Activated T-cell treated with anti-CD3 and anti-CD28 coated beads, Interleukin-2, amount 50 U/mL, for 24 hours (primary cell): ENCODE measurements around the gene COQ5.

Experiments
- DNase-seq: peaks from one replicate; pipeline ENCODE4 v3.0.0-alpha.2; 2020
- H3K27ac Mint-ChIP-seq: 2 replicates; pipeline ENCODE4 v1.8.0; 2020; ENCODE audit warnings: mild to moderate bottlenecking, mixed read lengths
- H3K27me3 Mint-ChIP-seq: 2 replicates; pipeline ENCODE4 v1.8.0; 2020; ENCODE audit warnings: mixed read lengths
- H3K36me3 Mint-ChIP-seq: 2 replicates; pipeline ENCODE4 v1.8.0; 2020; ENCODE audit warnings: low read depth, mixed read lengths
- H3K4me1 Mint-ChIP-seq: 2 replicates; pipeline ENCODE4 v1.8.0; 2020; ENCODE audit warnings: low read depth, mixed read lengths
- H3K4me3 Mint-ChIP-seq: 2 replicates; pipeline ENCODE4 v1.8.0; 2020; ENCODE audit warnings: mild to moderate bottlenecking, moderate library complexity, mixed read lengths
- H3K9me3 Mint-ChIP-seq: 2 replicates; pipeline ENCODE4 v1.8.0; 2020; ENCODE audit warnings: mixed read lengths

The COQ5 gene

DNA sequence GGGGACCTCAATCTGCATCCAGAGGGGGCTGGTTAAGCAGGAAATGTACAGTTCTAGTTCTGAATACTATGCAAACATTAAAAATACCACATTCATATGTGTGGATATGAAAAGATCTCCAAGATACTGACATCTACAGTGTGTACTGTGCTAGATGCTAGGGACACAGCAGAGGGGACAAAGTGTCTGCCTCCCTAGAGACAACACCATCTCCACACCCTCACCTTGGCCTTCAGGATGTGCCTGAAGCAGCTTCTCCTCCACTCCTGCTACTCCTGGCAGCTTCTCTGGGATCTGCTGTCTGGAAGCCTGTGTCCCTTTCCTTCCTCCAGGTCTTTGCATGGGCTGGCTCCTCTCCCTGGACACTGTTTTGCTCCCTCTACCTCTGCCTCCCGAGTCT lies 48.7 kb downstream of the COQ5 start:
- Mint-ChIP-seq H3K4me3 (no peak overlapping the region), H3K9me3 (no peaks in the 10 kb centered on the region), H3K4me1 (peaks cover 8% of the 10 kb centered on the region), H3K27me3 (no peaks in the 10 kb centered on the region), H3K27ac (peak overlapping the region; percentile 13), H3K36me3 (peaks cover 5% of the 10 kb centered on the region)
- DNase-seq: no peak

DNA sequence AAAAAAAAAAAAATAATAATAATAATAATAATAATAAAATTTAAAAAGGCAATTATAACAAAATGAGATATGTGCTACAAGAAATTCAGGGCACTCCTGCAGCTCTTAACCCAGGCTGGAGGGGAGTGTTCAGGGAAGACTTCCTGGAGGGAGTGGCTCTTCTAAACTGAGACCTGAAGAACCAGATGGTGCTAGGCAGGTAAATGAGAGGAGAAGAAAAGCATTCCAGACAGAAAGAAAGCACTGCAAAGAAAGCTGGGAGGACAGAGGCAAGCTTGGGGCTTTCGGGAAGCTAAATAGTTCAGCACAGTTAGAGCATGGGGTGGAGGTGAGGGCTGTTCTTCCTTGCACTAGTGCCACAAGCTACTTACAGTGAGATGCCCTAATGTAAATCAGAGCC lies 49.5 kb downstream of the COQ5 start:
- DNase-seq: no peak
- Mint-ChIP-seq H3K27ac (no peak overlapping the region), H3K9me3 (no peaks in the 10 kb centered on the region), H3K36me3 (peaks cover 5% of the 10 kb centered on the region), H3K4me1 (peaks cover 8% of the 10 kb centered on the region), H3K4me3 (no peak overlapping the region), H3K27me3 (no peaks in the 10 kb centered on the region)

DNA sequence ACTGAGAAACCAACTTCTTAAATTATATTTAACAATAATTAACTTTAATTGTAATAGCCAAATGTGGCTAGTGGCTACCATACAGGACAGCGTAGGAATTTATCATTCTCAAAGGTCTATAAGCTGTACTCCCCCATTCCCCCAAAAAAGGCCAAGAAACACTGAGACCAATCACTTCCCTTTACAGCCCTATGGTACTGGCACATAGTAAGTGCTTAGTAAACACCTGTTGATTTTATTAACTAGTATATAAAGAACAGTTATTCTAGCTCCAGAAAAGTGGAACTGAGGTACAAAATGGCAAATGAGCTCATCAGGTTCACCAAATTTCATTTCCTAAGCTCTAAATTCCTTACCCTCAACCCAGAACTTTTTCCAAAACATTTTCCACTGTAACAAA lies 53.3 kb downstream of the COQ5 start:
- Mint-ChIP-seq H3K27ac (no peak overlapping the region), H3K4me3 (no peak overlapping the region), H3K9me3 (no peaks in the 10 kb centered on the region), H3K4me1 (peaks cover 12% of the 10 kb centered on the region), H3K27me3 (no peaks in the 10 kb centered on the region), H3K36me3 (no peaks in the 10 kb centered on the region)
- DNase-seq: no peak

DNA sequence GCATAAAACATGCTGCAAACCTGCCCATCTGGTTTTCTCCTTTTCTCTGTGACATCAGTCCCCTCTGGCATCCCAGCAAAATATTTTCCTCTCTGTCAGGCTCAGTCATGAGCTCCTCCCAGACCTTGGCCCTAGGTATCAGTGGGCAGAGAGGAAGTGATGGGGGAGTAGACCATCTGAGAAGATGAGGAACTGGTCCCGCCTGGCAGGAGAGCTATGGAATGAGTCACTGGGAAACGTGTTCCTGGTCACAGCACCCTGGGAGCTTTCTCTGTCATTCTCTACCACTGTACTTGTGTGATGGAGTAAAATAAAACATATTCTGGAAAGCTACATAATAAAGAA lies 54.4 kb downstream of the COQ5 start:
- Mint-ChIP-seq H3K4me3 (no peak overlapping the region), H3K4me1 (peaks cover 15% of the 10 kb centered on the region), H3K27me3 (no peaks in the 10 kb centered on the region), H3K27ac (no peak overlapping the region), H3K9me3 (no peaks in the 10 kb centered on the region), H3K36me3 (peaks cover 7% of the 10 kb centered on the region)
- DNase-seq: no peak

DNA sequence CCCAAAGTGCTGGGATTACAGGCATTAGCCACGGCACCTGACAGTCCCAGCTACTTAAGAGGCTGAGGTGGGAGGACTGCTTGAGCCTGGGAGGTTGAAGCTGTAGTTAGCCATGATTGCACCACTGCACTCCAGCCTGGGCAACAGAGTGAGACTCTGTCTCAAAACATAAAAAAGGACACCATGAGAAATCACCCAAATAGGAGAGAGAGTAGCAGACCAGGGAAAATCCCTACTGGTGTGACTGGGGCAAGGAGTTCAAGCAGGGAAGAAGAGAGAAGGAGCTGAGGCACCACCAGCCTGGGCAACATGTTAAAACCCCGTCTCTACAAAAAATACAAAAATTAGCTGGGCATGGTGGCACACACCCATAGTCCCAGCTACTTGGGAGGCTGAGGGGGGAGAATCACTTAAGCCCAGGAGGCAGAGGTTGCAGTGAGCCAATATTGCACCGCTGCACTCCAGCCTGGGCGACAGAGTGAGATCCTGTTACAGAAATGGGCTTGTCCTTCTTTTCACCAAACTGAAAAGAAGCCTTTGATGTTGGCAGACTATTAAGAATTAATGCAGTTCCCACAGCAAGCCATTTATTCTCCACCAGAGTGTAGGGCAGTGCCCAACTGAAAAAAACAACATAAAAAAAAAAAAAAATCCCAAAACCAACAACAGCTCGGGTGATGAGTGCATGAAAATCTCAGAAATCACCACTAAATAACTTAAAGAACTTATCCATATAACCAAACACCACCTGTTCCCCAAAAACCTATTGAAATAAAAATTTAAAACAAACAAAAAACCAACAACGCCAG lies 54.9 kb downstream of the COQ5 start:
- peaks cover 7% of the 10 kb centered on the region for H3K36me3 Mint-ChIP-seq
- H3K9me3 Mint-ChIP-seq: no peaks in the 10 kb centered on the region
- H3K27ac Mint-ChIP-seq: no peak overlapping the region
- H3K4me1 Mint-ChIP-seq: peaks cover 15% of the 10 kb centered on the region
- H3K4me3 Mint-ChIP-seq: no peak overlapping the region
- DNase-seq: no peak
- no peaks in the 10 kb centered on the region for H3K27me3 Mint-ChIP-seq

DNA sequence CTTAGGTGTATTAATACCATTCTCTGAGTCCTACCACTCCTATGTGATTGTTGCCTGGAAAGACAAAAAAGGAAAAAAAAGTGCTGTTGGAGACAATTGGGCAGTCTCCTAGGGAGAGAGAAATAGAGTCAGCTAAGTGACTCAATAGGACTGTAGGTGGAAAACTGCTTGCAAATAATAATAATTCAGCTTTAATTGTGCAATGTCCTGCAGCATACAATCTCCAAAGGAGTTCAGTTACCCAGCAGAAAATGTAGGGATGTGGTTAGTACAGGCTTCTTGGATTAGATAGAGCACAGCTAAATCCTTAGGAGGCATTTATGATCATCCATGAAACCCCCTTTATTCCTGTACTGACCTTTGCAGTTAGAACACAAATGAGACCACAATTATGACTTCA lies 56.4 kb downstream of the COQ5 start:
- no peak for DNase-seq
- Mint-ChIP-seq H3K27ac (no peak overlapping the region), H3K9me3 (no peaks in the 10 kb centered on the region), H3K27me3 (no peaks in the 10 kb centered on the region), H3K36me3 (peaks cover 18% of the 10 kb centered on the region), H3K4me1 (peaks cover 22% of the 10 kb centered on the region), H3K4me3 (no peak overlapping the region)

DNA sequence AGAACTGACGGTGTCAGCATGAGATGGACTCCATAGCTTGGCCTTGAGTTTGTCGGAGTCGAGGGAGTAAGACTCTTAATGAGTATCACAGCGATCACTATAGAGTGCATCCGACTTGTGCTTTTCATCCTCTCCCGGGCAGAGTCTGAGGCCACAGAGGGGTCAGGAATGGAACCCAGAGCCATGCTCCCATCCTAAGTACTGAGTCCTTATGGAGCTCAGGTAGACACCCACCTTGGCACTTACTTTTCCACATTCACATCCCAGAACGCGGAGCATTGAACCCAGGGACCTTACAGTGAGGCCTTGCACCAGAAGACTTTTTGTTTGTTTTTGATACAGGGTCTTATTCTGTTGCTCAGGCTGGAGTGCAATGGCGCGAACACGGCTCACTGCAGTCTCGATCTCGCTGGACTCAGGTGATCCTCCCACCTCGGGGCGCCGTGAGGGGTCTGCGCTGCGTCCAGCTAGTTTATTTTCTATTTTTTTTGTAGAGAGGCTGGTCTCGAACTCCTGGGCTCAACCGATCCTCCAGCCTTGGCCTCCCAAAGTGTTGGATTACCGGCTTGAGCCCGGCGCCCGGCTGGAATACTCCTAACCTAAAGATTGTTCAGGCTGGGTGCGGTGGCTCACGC lies 58.7 kb downstream of the COQ5 start:
- Mint-ChIP-seq H3K4me3 (peak overlapping the region; percentile 97), H3K27me3 (no peaks in the 10 kb centered on the region), H3K36me3 (peaks cover 40% of the 10 kb centered on the region), H3K27ac (peak overlapping the region; percentile 83), H3K4me1 (peaks cover 43% of the 10 kb centered on the region), H3K9me3 (no peaks in the 10 kb centered on the region)
- no peak for DNase-seq

DNA sequence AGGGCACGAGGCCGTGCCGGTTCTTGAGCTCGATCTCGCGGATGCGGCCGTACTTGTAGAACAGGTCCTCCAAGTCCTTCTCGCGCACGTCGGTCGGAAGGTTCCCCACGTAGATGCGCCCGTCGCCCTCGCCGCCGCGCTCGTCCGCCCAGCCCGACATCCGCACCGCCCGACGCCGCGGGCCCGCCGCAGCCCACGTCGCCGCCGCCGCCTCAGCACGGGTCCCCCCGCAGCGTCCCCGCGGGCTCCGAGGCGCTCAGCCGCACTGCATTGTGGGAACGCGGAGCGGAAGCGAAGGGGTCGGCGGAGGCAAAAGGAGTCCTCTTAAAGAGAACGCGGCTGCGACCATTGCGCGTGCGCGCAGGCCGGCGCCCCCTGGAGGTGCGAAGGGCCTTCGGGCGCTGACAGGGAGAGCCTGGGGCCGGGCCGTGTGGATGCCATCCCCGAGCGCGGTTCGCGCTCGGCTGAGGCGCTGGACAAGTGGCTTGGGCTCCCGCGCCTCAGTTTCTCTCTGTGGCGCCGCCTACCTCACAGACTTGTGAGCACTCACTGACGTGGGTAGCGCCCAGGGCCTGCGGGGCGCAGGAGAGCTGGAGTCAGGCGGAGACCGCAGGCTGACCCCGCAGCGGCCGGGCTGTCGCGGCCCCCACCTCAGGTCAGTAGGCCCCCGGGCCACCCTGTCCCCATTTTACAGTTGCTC lies 59.4 kb downstream of the COQ5 start, which contains the start of gene SRSF9:
Gene SRSF9, minus strand, starts transcription at position 299 of the 700 bp plus-strand sequence. Its CDS starts 139 bp downstream, at position 160.
- Mint-ChIP-seq H3K4me3 (peak within 1 kb of the TSS; percentile 97), H3K4me1 (peaks cover 47% of the 10 kb centered on the region), H3K36me3 (peaks cover 47% of the 10 kb centered on the region)

DNA sequence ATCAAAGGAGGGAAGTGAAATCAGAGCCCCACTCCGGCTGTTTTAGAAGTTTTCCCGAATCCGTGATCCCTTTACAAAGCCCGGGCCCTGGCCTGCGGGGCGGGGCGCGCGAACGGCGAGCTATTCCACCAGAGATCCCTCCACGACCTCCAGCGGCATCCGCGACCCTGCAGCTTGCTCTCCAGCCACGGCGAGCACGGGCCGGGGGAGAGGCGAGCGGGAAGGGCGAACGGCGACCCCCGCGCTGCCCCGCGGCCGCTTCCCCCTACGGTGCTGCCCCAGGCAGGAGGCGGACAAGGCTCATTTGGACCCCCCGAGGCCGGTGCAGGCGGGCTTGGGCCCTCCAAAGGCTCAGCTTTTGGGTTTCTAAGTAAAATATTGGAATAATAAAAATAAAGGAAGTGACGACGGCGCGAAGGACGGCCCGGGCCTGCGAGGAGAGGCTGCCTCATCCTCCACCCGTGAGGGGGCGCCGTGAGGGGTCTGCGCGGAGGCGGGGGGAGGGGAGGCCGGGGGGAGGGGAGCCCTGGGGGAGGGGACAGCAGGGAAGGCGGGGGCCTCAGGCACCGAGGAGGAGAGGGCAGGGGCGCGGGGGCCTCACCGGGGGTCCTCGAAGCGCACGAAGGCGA lies 60.0 kb downstream of the COQ5 start:
- Mint-ChIP-seq H3K27me3 (no peaks in the 10 kb centered on the region), H3K4me1 (peaks cover 49% of the 10 kb centered on the region), H3K9me3 (no peaks in the 10 kb centered on the region), H3K27ac (peak overlapping the region; percentile 93), H3K4me3 (peak overlapping the region; percentile 97), H3K36me3 (peaks cover 54% of the 10 kb centered on the region)
- DNase-seq: no peak

More for the DNA sequence above, 59.4 kb downstream of the COQ5 start, which contains the start of gene SRSF9:
- Mint-ChIP-seq H3K9me3 (no peaks in the 10 kb centered on the region), H3K27me3 (no peaks in the 10 kb centered on the region), H3K27ac (peak within 1 kb of the TSS; percentile 93)
- DNase-seq: peak; percentile 97

DNA sequence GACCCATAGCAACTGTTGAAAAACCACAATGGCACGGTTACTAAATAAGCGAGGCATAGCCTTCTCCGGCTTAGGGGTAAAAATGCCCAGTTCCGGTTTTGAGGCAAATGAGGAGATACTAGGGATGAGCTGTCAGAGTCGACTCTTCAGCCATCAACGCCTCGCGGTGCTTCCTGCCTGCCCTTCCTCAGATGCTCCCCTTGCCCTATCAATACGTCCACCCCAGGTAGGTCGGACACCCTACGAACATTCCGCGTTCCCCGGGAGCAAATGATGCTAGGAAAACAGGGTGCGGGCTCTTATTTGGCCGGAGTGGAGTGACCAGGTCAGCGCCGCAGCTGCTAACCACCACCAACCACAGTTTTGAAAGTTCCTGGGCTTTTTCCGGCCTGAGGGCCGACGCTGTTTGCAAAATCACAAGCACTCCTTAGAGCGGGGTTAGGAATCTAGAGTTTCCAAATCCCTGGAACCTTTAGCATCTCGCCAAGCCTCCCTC lies 60.6 kb downstream of the COQ5 start:
- H3K36me3 Mint-ChIP-seq: peaks cover 59% of the 10 kb centered on the region
- peak; percentile 41 for DNase-seq
- H3K27ac Mint-ChIP-seq: peak overlapping the region; percentile 93
- H3K27me3 Mint-ChIP-seq: no peaks in the 10 kb centered on the region
- no peaks in the 10 kb centered on the region for H3K9me3 Mint-ChIP-seq
- H3K4me3 Mint-ChIP-seq: peak overlapping the region; percentile 97
- peaks cover 47% of the 10 kb centered on the region for H3K4me1 Mint-ChIP-seq

DNA sequence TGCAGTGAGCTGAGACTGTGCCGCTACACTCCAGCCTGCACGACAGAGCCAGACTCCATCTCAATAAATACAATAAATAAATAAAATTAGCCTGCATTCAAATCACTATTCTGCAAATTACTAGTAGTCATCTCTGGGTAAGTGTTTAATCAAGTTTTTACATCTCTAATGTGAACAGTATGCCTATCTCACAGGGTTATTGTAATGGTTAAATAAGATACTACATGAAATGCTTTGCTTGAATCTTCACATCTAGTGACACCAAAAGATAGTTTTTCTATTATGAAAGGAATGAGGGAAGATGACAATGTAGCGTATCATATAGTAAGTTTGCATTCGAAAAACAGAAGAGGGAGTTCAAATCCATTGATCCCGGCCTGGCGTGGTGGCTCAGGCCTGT lies 61.5 kb downstream of the COQ5 start:
- Mint-ChIP-seq H3K36me3 (peaks cover 68% of the 10 kb centered on the region), H3K27me3 (no peaks in the 10 kb centered on the region), H3K4me3 (peak overlapping the region; percentile 97), H3K4me1 (peaks cover 46% of the 10 kb centered on the region), H3K27ac (peak overlapping the region; percentile 93), H3K9me3 (no peaks in the 10 kb centered on the region)
- DNase-seq: no peak

DNA sequence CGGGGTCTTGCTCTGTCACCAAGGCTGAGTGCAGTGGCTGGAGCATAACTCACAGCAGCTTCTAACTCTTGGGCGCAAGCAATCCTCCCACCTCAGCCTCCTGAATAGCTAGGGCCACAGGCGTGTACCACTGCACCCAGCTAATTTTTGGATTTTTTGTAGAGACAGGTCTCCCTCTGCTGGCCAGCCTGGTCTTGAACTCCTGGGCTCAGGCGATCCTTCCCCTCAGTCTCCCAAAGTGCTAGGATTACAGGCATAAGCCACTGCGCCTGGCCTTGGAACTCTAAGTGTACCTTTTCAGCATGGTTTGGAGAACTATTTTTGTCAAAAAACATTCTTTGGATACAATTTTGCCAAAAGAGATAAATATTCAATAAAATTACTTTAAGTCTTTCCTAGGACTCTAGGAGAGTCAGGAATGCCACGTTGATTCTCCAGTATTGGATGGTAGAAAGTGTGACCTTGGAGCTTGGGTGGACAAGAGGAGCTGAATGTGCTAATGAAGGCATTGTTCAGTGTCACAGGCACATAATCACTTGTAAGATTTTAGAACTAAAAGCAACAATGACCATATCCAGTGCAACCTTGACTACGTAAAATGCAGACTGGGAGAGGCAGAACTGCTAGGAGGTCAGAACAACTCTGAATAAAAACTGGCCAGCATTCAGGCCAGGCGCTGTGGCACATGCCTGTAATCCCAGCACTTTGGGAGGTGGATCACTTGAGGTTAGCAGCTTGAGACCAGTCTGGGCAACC lies 62.2 kb downstream of the COQ5 start:
- Mint-ChIP-seq H3K27ac (peak overlapping the region; percentile 83), H3K4me3 (peak overlapping the region; percentile 25), H3K36me3 (peaks cover 75% of the 10 kb centered on the region), H3K4me1 (peaks cover 44% of the 10 kb centered on the region), H3K27me3 (no peaks in the 10 kb centered on the region), H3K9me3 (no peaks in the 10 kb centered on the region)
- DNase-seq: peak; percentile 53

DNA sequence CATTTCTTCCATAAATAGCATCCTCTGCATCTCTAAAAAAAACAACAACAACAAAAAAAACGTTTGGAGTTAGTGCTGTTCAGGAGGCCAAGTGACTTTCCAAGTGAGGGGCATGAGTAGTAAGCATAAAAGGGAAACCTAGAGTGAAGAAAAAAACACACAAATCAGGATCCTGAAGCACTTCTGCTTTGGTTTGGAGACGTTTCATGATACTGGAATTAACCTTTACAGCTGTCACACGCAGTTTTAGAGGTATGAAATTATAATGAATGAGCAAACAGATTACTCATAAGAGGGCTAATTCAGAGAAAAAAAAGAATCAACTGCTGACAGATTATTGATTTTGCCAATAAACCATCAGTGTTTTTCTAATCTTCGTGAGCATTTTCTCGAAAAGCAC lies 63.2 kb downstream of the COQ5 start:
- peaks cover 39% of the 10 kb centered on the region for H3K4me1 Mint-ChIP-seq
- no peaks in the 10 kb centered on the region for H3K27me3 Mint-ChIP-seq
- H3K4me3 Mint-ChIP-seq: no peak overlapping the region
- H3K9me3 Mint-ChIP-seq: no peaks in the 10 kb centered on the region
- peak overlapping the region; percentile 83 for H3K27ac Mint-ChIP-seq
- peaks cover 83% of the 10 kb centered on the region for H3K36me3 Mint-ChIP-seq
- no peak for DNase-seq

DNA sequence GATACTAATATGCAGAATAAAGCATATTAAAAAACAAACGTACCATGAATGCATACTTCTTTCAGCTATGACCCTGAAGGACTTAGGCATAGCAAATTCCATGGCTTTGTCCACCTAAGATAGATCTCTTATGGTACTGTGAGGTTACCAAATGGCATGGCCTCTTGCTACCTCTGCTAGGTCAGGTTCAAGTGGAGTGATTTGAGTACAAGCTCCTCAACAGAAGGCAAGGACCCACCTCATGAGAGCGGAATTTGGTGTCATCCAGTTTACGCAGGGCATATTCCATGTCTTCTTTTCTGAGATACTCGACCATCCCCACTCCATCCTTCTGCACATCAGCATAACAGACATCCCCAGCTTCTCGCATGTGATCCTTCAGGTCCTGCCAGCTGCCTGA lies 65.2 kb downstream of the COQ5 start:
- Mint-ChIP-seq H3K4me1 (peaks cover 34% of the 10 kb centered on the region), H3K27me3 (no peaks in the 10 kb centered on the region), H3K36me3 (peaks cover 96% of the 10 kb centered on the region), H3K4me3 (no peak overlapping the region), H3K9me3 (no peaks in the 10 kb centered on the region), H3K27ac (peak overlapping the region; percentile 72)
- no peak for DNase-seq
